Right lobe of liver (tissue), 4 donors: ENCODE data around the gene KREMEN1.

ENCODE experiments used
- CTCF ChIP-seq, 4 donors: fragments of 200-600 bp in 3 of 4; fragments of 450-650 bp in 1 of 4; IDR thresholded peaks; one replicate each; pipeline versions ENCODE4 v1.5.1 to v1.8.0; 2016 to 2022; ENCODE audit warnings: antibody characterized with exemption in 4 of 4, mild to moderate bottlenecking in 2 of 4
- POLR2A ChIP-seq: fragments of 450-650 bp; IDR thresholded peaks from one replicate; pipeline ENCODE4 v1.6.1; 2017; ENCODE audit warnings: antibody characterized with exemption, mild to moderate bottlenecking
- donor health status: DM: no; HTN: no; CAD: no.
- donor health status: DM: no; HTN: no; CAD: no.
- donor health status: DM: no; HTN: yes; CAD: no.

GRCh38 chr22:29166180-29166579, 93.3 kb downstream of the KREMEN1 start:
- TF ChIP-seq CTCF (IDR thresholded peaks at IDR 0.05) (no peak), POLR2A (no peak)
